ENCODE results near the gene HLA-DQA2.

- TF ChIP-seq CTCF (optimal IDR thresholded peaks at IDR 0.05 in 1 of 3, IDR thresholded peaks at IDR 0.05 in 1 of 3, conservative IDR thresholded peaks at IDR 0.05 in 1 of 3; ENCODE audit: extremely low read depth in 1 of 3, insufficient read depth in 2 of 3, low read length in 3 of 3) (no peak), EZH2 (IDR thresholded peaks at IDR 0.05; ENCODE audit: low read length) (no peak)
Measured at GRCh38 chr6:32775071-32775470, 33.9 kb downstream of the HLA-DQA2 start.
